Cardiac fibroblast (primary cell): ENCODE measurements around the gene MLC1.

ENCODE experiments used
- DNase-seq, 2 donors: peaks; one replicate each; pipeline versions ENCODE4 v3.0.0 to v3.0.0-alpha.2; 2010; ENCODE audit warnings: low read depth in 2 of 2
- H3K4me3 ChIP-seq, 2 donors: replicated peaks in 1 of 2; 1 replicate in 1 of 2; 2 replicates in 1 of 2; pipeline ENCODE4 v1.5.1; 2011; ENCODE audit warnings: low read depth in 2 of 2, low read length in 2 of 2, mild to moderate bottlenecking in 2 of 2, moderate library complexity in 1 of 2
- CTCF ChIP-seq: IDR thresholded peaks from one replicate; pipeline ENCODE4 v1.5.1; 2011; ENCODE audit warnings: low read depth, mild to moderate bottlenecking, low read length, inconsistent platforms

Gene MLC1

GRCh38 chr22:50078761-50079160 is 6.5 kb downstream of the MLC1 start:
- H3K4me3 ChIP-seq, result no peak overlapping the region
- no peak for DNase-seq
- no peak for TF ChIP-seq CTCF

- no peak for DNase-seq
- H3K4me3 ChIP-seq, result no peak overlapping the region
- TF ChIP-seq CTCF, result no peak
Measured at GRCh38 chr22:50078246-50078645, 7.0 kb downstream of the MLC1 start.

- TF ChIP-seq CTCF, result no peak
- no peak overlapping the region for H3K4me3 ChIP-seq
Measured at GRCh38 chr22:50076646-50077535, 8.3 kb downstream of the MLC1 start.

GRCh38 chr22:50074551-50075530 is 10.4 kb downstream of the MLC1 start:
- TF ChIP-seq CTCF, result no peak
- no peak overlapping the region for H3K4me3 ChIP-seq
- DNase-seq, result no peak

More at GRCh38 chr22:50076646-50077535, 8.3 kb downstream of the MLC1 start:
- no peak for DNase-seq

GRCh38 chr22:50074056-50074455 is 11.2 kb downstream of the MLC1 start:
- no peak for TF ChIP-seq CTCF
- no peak overlapping the region for H3K4me3 ChIP-seq
- no peak for DNase-seq

GRCh38 chr22:50072714-50073538 is 12.3 kb downstream of the MLC1 start:
- H3K4me3 ChIP-seq, result no peak overlapping the region
- no peak for DNase-seq
- TF ChIP-seq CTCF, result no peak
